Putamen (tissue), 1 donor: ENCODE data around the gene GRIK3.

Experiments used
- DNase-seq: peaks from one replicate; pipeline ENCODE4 v3.0.0-alpha.2; 2016; ENCODE audit warnings: low spot score

Gene GRIK3

DNA sequence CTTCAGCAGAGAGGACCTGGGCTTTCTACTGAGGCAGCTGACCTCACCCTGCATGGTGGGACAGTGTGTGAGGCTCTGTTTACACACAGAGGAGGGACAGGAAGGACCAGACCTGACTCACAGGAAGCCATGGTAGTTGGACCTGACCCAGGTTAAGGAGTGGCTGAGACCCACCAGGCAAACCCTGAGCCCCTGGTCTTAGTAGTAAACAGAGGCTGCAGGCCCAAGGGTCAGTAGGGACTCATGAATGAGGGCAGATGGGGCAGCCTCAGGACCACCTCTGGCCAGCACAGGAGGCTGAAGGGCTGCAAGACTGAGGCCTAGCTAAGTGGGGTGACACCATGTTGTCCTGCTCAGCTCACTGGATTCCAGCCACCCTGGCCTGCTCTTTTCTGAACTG lies 273.2 kb downstream of the GRIK3 start:
- no peak for DNase-seq

GRCh38 chr1:36760081-36760480 lies 274.2 kb downstream of the GRIK3 start:
- DNase-seq: no peak

- DNase-seq: no peak
These were observed 275.0 kb downstream of the GRIK3 start for GRCh38 chr1:36759355-36759754.

- DNase-seq: no peak
These were observed 278.7 kb downstream of the GRIK3 start for GRCh38 chr1:36755303-36756230.

GRCh38 chr1:36754366-36754765 lies 279.9 kb downstream of the GRIK3 start:
- no peak for DNase-seq

DNA sequence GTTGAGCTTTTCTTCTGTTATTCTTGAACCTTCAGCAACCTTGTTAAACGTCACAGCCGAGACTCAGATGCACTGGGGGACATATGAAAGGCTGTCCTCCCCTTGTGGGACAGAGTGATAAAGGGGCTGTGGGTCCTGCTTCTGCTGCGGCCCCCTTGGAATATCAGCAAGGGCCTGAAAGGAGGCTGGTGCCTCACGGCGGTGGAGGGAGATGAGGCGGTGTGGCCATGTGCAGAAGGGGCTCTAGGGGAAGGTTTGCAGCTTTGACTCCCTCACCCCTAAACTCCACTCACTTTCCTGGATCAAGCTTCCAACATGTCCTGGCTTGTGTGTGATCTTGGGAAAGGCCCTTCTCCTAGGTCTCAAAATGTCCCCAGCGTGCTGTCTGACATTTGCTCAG lies 280.9 kb downstream of the GRIK3 start:
- DNase-seq: no peak

- no peak for DNase-seq
These were observed 281.4 kb downstream of the GRIK3 start for GRCh38 chr1:36752891-36753361.

- DNase-seq: no peak
These were observed 281.9 kb downstream of the GRIK3 start for GRCh38 chr1:36752431-36752830.

GRCh38 chr1:36751525-36751924 lies 282.8 kb downstream of the GRIK3 start:
- DNase-seq: no peak

- DNase-seq: no peak
These were observed 285.8 kb downstream of the GRIK3 start for GRCh38 chr1:36748466-36748865.
